Astrocyte (in vitro differentiated cells and primary cell): ENCODE measurements around the gene FGD6. TPM values are rescaled to one million over a fixed set of nuclear protein-coding genes. Genes with fewer than 3 reads are reported as not detected.
A peak's percentile ranks its signal among the peaks of the same experiment; 100 is the strongest.
"Not testable (repeated sequence)": the region's sequence is repeated elsewhere in the genome, so short reads cannot be mapped to it uniquely, and the experiment has no call there.

ENCODE experiments used
- DNase-seq: peaks from one replicate; pipeline ENCODE4 v3.0.0-alpha.2; 2010; ENCODE audit warnings: low read depth
- FAIRE-seq: peaks from 2 replicates; lab custom pipeline; 2011; peaks lifted over from hg19 to GRCh38; lab: Jason Lieb, UNC
- H2AFZ ChIP-seq: 2 replicates; pipeline ENCODE4 v1.6.0; 2012; ENCODE audit warnings: low read depth, low read length, inconsistent platforms
- H3K27ac ChIP-seq: 2 replicates; pipeline ENCODE4 v1.5.1; 2011; ENCODE audit warnings: low read depth, low read length, inconsistent platforms
- H3K27me3 ChIP-seq: 2 replicates; pipeline ENCODE4 v1.6.0; 2011; ENCODE audit warnings: low read length, inconsistent platforms; ENCODE audit not compliant: insufficient read depth
- H3K36me3 ChIP-seq: 2 replicates; pipeline ENCODE4 v1.5.1; 2011; ENCODE audit warnings: low read length, inconsistent platforms; ENCODE audit not compliant: insufficient read depth
- H3K4me1 ChIP-seq: 2 replicates; pipeline ENCODE4 v1.5.1; 2011; ENCODE audit warnings: low read length, inconsistent platforms; ENCODE audit not compliant: insufficient read depth
- H3K4me2 ChIP-seq: 2 replicates; pipeline ENCODE4 v1.6.0; 2012; ENCODE audit warnings: low read length, inconsistent platforms
- H3K4me3 ChIP-seq: 2 replicates; pipeline ENCODE4 v1.5.1; 2011; ENCODE audit warnings: low read depth, mild to moderate bottlenecking, low read length, inconsistent platforms; ENCODE audit not compliant: insufficient read depth
- H3K79me2 ChIP-seq: 2 replicates; pipeline ENCODE4 v1.6.0; 2012; ENCODE audit warnings: mild to moderate bottlenecking, low read length, inconsistent platforms; ENCODE audit not compliant: insufficient read depth
- H3K9ac ChIP-seq: 2 replicates; pipeline ENCODE4 v1.6.0; 2012; ENCODE audit warnings: mild to moderate bottlenecking, low read length, inconsistent platforms
- H3K9me3 ChIP-seq: 2 replicates; pipeline ENCODE4 v1.5.1; 2012; ENCODE audit warnings: low read depth, mild to moderate bottlenecking, low read length, inconsistent platforms; ENCODE audit not compliant: insufficient read depth
- H4K20me1 ChIP-seq: 2 replicates; pipeline ENCODE4 v1.6.0; 2012; ENCODE audit warnings: low read length, inconsistent platforms; ENCODE audit not compliant: insufficient read depth
- H3K27ac Mint-ChIP-seq: one replicate; pipeline ENCODE4 v1.8.0; 2021; ENCODE audit warnings: mild to moderate bottlenecking, mixed read lengths; ENCODE audit not compliant: unreplicated experiment
- H3K27me3 Mint-ChIP-seq: one replicate; pipeline ENCODE4 v1.8.0; 2021; ENCODE audit warnings: low read depth, mixed read lengths; ENCODE audit not compliant: unreplicated experiment
- H3K36me3 Mint-ChIP-seq: one replicate; pipeline ENCODE4 v1.8.0; 2021; ENCODE audit warnings: low read depth, mixed read lengths; ENCODE audit not compliant: unreplicated experiment
- H3K4me1 Mint-ChIP-seq: one replicate; pipeline ENCODE4 v1.8.0; 2021; ENCODE audit warnings: low read depth, mixed read lengths; ENCODE audit not compliant: unreplicated experiment
- H3K4me3 Mint-ChIP-seq: one replicate; pipeline ENCODE4 v1.8.0; 2021; ENCODE audit warnings: mild to moderate bottlenecking, moderate library complexity, mixed read lengths; ENCODE audit not compliant: unreplicated experiment
- H3K9me3 Mint-ChIP-seq: one replicate; pipeline ENCODE4 v1.8.0; 2021; ENCODE audit warnings: mild to moderate bottlenecking, mixed read lengths; ENCODE audit not compliant: unreplicated experiment
- EZH2 ChIP-seq: IDR thresholded peaks from 2 replicates; pipeline ENCODE4 v1.6.1; 2012; ENCODE audit warnings: mild to moderate bottlenecking, low read length, inconsistent platforms; ENCODE audit not compliant: insufficient read depth
- total RNA-seq: library from RNA; stranded (reverse); gene quantifications from 2 replicates; pipeline ENCODE4 v1.2.1, GENCODE V29; 2021
- TF ChIP-seq, protein P1 (sequence below): IDR thresholded peaks from 2 replicates; pipeline ENCODE4 v1.5.1; 2011; ENCODE audit warnings: low read depth, mild to moderate bottlenecking, inconsistent platforms, low read length, moderate library complexity; ENCODE audit not compliant: insufficient read depth

The FGD6 gene
- total RNA-seq, 1 donor from 2014 or later: 26.5 TPM

DNA sequence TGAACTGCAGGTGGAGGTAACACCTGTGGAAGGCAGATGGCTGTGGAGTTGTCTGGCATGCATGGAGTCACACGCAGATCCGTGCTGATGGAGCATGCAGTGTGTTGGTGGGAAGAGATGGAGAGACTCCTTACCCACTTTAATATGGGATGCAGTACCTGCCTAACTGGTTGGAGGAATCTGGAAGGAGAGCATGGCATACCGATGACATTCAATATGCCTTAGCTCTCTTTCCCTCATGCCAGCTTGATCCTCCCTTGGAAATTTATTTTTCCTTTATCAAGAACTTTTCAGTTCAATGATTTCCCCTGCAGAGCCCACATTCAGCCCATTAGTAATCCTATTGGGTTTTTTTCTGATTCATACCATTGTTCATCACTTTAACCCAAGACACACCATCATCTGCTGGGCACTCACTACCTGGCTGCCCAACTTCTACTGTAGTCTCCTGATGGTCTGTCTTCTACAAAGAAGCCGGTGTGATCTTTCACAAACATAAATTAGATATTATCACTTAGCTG, 117.9 kb downstream of the FGD6 start:
- Histone ChIP-seq H3K4me2 (no peak overlapping the region), H3K27ac (no peak overlapping the region), H3K9me3 (no peaks in the 10 kb centered on the region), H2AFZ (no peak overlapping the region), H4K20me1 (no peaks in the 10 kb centered on the region), H3K79me2 (no peaks in the 10 kb centered on the region), H3K4me1 (peaks cover 36% of the 10 kb centered on the region), H3K9ac (no peak overlapping the region), H3K36me3 (peaks cover 3% of the 10 kb centered on the region), H3K27me3 (no peaks in the 10 kb centered on the region), H3K4me3 (no peak overlapping the region)
- Mint-ChIP-seq H3K4me1 (peaks cover 16% of the 10 kb centered on the region), H3K9me3 (no peaks in the 10 kb centered on the region), H3K4me3 (no peak overlapping the region), H3K27me3 (no peaks in the 10 kb centered on the region), H3K27ac (no peak overlapping the region), H3K36me3 (peaks cover 9% of the 10 kb centered on the region)
- DNase-seq: no peak
- no peak for TF ChIP-seq EZH2
- TF ChIP-seq, protein P1, sequence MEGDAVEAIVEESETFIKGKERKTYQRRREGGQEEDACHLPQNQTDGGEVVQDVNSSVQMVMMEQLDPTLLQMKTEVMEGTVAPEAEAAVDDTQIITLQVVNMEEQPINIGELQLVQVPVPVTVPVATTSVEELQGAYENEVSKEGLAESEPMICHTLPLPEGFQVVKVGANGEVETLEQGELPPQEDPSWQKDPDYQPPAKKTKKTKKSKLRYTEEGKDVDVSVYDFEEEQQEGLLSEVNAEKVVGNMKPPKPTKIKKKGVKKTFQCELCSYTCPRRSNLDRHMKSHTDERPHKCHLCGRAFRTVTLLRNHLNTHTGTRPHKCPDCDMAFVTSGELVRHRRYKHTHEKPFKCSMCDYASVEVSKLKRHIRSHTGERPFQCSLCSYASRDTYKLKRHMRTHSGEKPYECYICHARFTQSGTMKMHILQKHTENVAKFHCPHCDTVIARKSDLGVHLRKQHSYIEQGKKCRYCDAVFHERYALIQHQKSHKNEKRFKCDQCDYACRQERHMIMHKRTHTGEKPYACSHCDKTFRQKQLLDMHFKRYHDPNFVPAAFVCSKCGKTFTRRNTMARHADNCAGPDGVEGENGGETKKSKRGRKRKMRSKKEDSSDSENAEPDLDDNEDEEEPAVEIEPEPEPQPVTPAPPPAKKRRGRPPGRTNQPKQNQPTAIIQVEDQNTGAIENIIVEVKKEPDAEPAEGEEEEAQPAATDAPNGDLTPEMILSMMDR: no peak
- no peak for FAIRE-seq

DNA sequence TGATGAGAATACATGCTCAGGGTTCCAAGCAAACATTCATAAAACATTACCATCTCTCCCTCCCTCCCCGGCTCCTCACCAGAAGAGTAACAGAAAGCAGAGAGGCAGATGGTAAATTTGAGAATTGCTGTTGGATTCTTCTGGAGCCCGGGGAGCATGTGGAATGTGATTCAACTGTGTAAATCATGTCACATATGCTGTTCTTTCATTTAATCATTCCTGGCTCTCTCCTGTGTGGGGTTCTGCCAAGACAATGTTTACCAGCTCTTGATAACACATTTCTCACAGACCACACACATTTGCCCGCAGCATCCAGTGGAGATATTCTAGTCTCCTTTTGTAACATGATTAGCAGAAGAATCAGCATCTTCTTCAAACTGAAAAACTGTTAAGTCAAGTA, 120.4 kb downstream of the FGD6 start:
- no peaks in the 10 kb centered on the region for H3K27me3 Mint-ChIP-seq
- peaks cover 19% of the 10 kb centered on the region for H3K4me1 ChIP-seq
- H2AFZ ChIP-seq: no peak overlapping the region
- no peaks in the 10 kb centered on the region for H3K9me3 ChIP-seq
- H3K9me3 Mint-ChIP-seq: no peaks in the 10 kb centered on the region
- peak overlapping the region; percentile 27 for H3K4me2 ChIP-seq
- peaks cover 7% of the 10 kb centered on the region for H3K36me3 Mint-ChIP-seq
- FAIRE-seq (no peak), DNase-seq (peak; percentile 80)
- H3K27ac ChIP-seq: no peak overlapping the region
- H3K4me1 Mint-ChIP-seq: peaks cover 7% of the 10 kb centered on the region
- no peak overlapping the region for H3K4me3 ChIP-seq
- H3K27ac Mint-ChIP-seq: no peak overlapping the region
- no peaks in the 10 kb centered on the region for H3K27me3 ChIP-seq
- no peak overlapping the region for H3K9ac ChIP-seq
- H3K4me3 Mint-ChIP-seq: no peak overlapping the region
- no peaks in the 10 kb centered on the region for H3K79me2 ChIP-seq
- H3K36me3 ChIP-seq: peaks cover 3% of the 10 kb centered on the region
- H4K20me1 ChIP-seq: no peaks in the 10 kb centered on the region
- TF ChIP-seq, protein P1: no peak
- no peak for TF ChIP-seq EZH2

DNA sequence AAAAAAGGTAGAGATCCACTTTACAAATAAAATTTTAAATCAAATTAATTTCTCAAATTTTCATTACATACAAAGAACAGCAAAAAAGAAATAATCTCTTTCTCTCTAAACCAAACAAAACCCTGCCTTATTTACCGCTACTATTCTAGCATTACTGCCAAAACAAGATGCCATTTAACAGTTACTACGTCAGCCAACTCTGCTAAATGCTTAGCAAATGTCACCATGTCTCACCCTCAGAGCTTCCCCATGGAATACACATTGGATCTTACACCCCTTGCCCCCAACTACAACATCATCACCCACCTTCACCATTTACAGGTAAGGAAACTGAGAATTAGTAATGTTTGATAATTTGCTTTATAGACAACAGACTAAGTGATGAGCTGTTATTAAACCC, 120.9 kb downstream of the FGD6 start:
- Mint-ChIP-seq H3K36me3 (peaks cover 7% of the 10 kb centered on the region), H3K4me1 (peaks cover 7% of the 10 kb centered on the region), H3K9me3 (no peaks in the 10 kb centered on the region), H3K27ac (no peak overlapping the region), H3K27me3 (no peaks in the 10 kb centered on the region), H3K4me3 (no peak overlapping the region)
- Histone ChIP-seq H3K4me2 (peak overlapping the region; percentile 27), H3K36me3 (peaks cover 3% of the 10 kb centered on the region), H4K20me1 (no peaks in the 10 kb centered on the region), H3K4me1 (peaks cover 19% of the 10 kb centered on the region), H3K4me3 (no peak overlapping the region), H3K79me2 (no peaks in the 10 kb centered on the region), H3K27me3 (no peaks in the 10 kb centered on the region), H3K9ac (no peak overlapping the region), H3K9me3 (no peaks in the 10 kb centered on the region), H3K27ac (no peak overlapping the region), H2AFZ (no peak overlapping the region)
- no peak for TF ChIP-seq EZH2
- TF ChIP-seq, protein P1: no peak
- DNase-seq: no peak
- no peak for FAIRE-seq

DNA sequence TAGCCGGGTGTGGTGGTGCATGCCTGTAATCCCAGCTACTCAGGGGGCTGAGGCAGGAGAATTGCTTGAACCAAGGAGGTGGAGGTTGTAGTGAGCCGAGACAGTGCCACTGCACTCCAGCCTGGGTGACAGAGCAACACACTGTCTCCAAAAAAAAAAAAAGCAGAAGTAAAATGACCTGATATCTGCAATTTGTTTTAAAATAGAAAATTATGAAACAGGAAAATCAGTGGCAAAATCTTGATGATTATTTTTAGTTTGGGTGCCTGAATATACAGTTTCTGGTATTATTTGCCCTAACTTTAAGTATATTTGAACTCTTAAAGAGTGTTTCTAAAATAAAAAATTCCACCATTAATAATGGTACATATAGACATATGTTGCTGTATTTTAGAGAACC, 121.4 kb downstream of the FGD6 start:
- peaks cover 19% of the 10 kb centered on the region for H3K4me1 ChIP-seq
- not testable (repeated sequence) for H3K79me2 ChIP-seq, H3K9me3 ChIP-seq, H3K27ac Mint-ChIP-seq, H3K4me1 Mint-ChIP-seq, H3K4me2 ChIP-seq, H3K36me3 ChIP-seq, H3K9ac ChIP-seq, H3K4me3 ChIP-seq, H3K27me3 Mint-ChIP-seq, FAIRE-seq, H3K27ac ChIP-seq, H3K4me3 Mint-ChIP-seq, H3K27me3 ChIP-seq, DNase-seq, H3K36me3 Mint-ChIP-seq, H2AFZ ChIP-seq, H4K20me1 ChIP-seq, H3K9me3 Mint-ChIP-seq
